ENCODE data around the gene TMEM92. TPM values are rescaled to one million over a fixed set of nuclear protein-coding genes. Genes with fewer than 3 reads are reported as not detected.

The TMEM92 gene
- total RNA-seq, 2 donors from 2014 or later = 34.3 to 35.8 TPM

DNA sequence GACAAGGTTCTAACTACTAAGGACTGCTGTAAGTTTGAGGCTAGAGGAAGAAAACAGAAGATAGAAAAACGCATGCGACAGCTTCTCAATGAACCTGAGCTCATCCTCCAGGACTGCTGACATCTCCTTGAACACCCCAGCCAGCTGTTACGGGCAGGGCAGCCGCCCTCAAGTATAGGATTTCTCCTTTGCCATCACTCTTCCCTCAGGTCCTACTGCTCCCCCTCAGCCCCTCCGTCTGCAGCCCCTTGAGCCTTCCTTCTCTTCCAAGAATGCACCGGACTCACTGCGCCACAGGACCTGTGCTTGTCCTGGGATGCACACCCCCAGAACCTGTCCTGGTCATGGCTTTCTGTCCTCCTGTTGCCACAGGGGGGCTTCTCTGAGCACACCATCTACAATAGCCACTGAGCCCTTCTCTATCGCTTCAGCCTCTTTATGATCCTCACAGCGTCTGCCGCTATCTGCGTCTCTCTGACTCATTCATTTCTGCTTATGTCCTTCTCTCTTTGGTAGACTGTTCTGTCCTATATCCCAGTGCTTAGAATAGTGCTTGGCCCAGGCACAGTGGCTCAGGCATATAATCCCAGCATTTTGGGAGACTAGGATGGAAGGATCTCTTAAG is 56.0 kb downstream of the TMEM92 start:
- H3K4me1 ChIP-seq (ENCODE audit: control insufficient read depth, insufficient read depth, low read length) = peaks cover 5% of the 10 kb centered on the region
- Mint-ChIP-seq H3K4me1 (peaks cover 27% of the 10 kb centered on the region), H3K4me3 (no peak overlapping the region), H3K27me3 (ENCODE audit: insufficient read depth) (no peaks in the 10 kb centered on the region), H3K9me3 (no peaks in the 10 kb centered on the region), H3K36me3 (ENCODE audit: low read depth) (no peaks in the 10 kb centered on the region), H3K27ac (no peak overlapping the region)
- peak; percentile 44 for DNase-seq
- H3K9me3 ChIP-seq (ENCODE audit: control insufficient read depth, low read length) = no peaks in the 10 kb centered on the region
- H3K27ac ChIP-seq (ENCODE audit: low read depth, low read length) = no peak overlapping the region
- no peaks in the 10 kb centered on the region for H3K36me3 ChIP-seq (ENCODE audit: control insufficient read depth, insufficient read depth, low read length)
- H3K27me3 ChIP-seq (ENCODE audit: control insufficient read depth, insufficient read depth, low read length, poor library complexity, severe bottlenecking) = no peaks in the 10 kb centered on the region
- 95% methylated on average over 11 of the region's 11 CpGs for WGBS, 2 experiments (ENCODE audit: insufficient coverage in 1 of 2, insufficient read length in 1 of 2)
- TF ChIP-seq, protein P1, sequence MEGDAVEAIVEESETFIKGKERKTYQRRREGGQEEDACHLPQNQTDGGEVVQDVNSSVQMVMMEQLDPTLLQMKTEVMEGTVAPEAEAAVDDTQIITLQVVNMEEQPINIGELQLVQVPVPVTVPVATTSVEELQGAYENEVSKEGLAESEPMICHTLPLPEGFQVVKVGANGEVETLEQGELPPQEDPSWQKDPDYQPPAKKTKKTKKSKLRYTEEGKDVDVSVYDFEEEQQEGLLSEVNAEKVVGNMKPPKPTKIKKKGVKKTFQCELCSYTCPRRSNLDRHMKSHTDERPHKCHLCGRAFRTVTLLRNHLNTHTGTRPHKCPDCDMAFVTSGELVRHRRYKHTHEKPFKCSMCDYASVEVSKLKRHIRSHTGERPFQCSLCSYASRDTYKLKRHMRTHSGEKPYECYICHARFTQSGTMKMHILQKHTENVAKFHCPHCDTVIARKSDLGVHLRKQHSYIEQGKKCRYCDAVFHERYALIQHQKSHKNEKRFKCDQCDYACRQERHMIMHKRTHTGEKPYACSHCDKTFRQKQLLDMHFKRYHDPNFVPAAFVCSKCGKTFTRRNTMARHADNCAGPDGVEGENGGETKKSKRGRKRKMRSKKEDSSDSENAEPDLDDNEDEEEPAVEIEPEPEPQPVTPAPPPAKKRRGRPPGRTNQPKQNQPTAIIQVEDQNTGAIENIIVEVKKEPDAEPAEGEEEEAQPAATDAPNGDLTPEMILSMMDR (conservative IDR thresholded peaks at IDR 0.05) = no peak
- H3K9ac ChIP-seq (ENCODE audit: extremely low read depth, low read length, poor library complexity, severe bottlenecking) = no peak overlapping the region
- H3K4me3 ChIP-seq (ENCODE audit: low read length) = no peak overlapping the region

Other genes starting within 250 kb of the TMEM92 start
- 10 to 100 TPM; 16.6 to 21.7 TPM for gene ITGA3, start 218.4 kb upstream of the TMEM92 start, total RNA-seq
- 10 to 100 TPM; 23.0 to 24.2 TPM for gene PDK2, start 179.1 kb upstream of the TMEM92 start, total RNA-seq
- 10 to 100 TPM in 1 of 2 donors, 1 to 10 TPM in 1; 9.5 to 23.2 TPM for gene SAMD14, start 144.3 kb upstream of the TMEM92 start, total RNA-seq
- 10 to 100 TPM; 24.1 to 34.6 TPM for gene PPP1R9B, start 123.8 kb upstream of the TMEM92 start, total RNA-seq
- gene SGCA, start 108.5 kb upstream of the TMEM92 start, total RNA-seq = 1 to 10 TPM in 1 of 2 donors, under 1 TPM in 1; 0.51 to 2.6 TPM
- gene COL1A1, start 72.8 kb upstream of the TMEM92 start, total RNA-seq = 10 to 100 TPM; 62.2 to 85.6 TPM
- gene XYLT2, start 71.7 kb downstream of the TMEM92 start, total RNA-seq = 10 to 100 TPM; 54.1 to 65.9 TPM
- 10 to 100 TPM; 70.9 to 76.7 TPM for gene MRPL27, start 98.7 kb downstream of the TMEM92 start, total RNA-seq
- 10 to 100 TPM; 14.1 to 26.8 TPM for gene EME1, start 98.8 kb downstream of the TMEM92 start, total RNA-seq
- 10 to 100 TPM; 87.9 to 98.2 TPM for gene LRRC59, start 123.1 kb downstream of the TMEM92 start, total RNA-seq
- gene ACSF2, start 151.8 kb downstream of the TMEM92 start, total RNA-seq = 10 to 100 TPM; 61.7 to 76.5 TPM
- gene CHAD, start 194.4 kb downstream of the TMEM92 start, total RNA-seq = under 1 TPM in 1 of 2 donors, not detected in 1; 0.15 TPM
- 10 to 100 TPM; 26.6 to 35.8 TPM for gene RSAD1, start 204.4 kb downstream of the TMEM92 start, total RNA-seq
- gene MYCBPAP, start 234.0 kb downstream of the TMEM92 start, total RNA-seq = 1 to 10 TPM; 3.5 to 7.1 TPM